ENCODE results near the gene ARHGAP36.

ARHGAP36 gene

GRCh38 chrX:131068945-131069719 is 11.0 kb downstream of the ARHGAP36 start:
- no peak for DNase-seq (ENCODE audit: low read depth)

GRCh38 chrX:131072871-131073571 is 14.9 kb downstream of the ARHGAP36 start:
- DNase-seq (ENCODE audit: low read depth): no peak

GRCh38 chrX:131073607-131074006 is 15.5 kb downstream of the ARHGAP36 start:
- no peak for DNase-seq (ENCODE audit: low read depth)

- DNase-seq (ENCODE audit: low read depth): no peak
Observed at GRCh38 chrX:131081772-131082740, 23.9 kb downstream of the ARHGAP36 start.

GRCh38 chrX:131083510-131084142 is 25.5 kb downstream of the ARHGAP36 start:
- no peak for DNase-seq (ENCODE audit: low read depth)

GRCh38 chrX:131084145-131084544 is 26.0 kb downstream of the ARHGAP36 start:
- no peak for DNase-seq (ENCODE audit: low read depth)

GRCh38 chrX:131136776-131137175 is 78.6 kb downstream of the ARHGAP36 start:
- DNase-seq (ENCODE audit: low read depth): no peak

GRCh38 chrX:131139072-131139471 is 80.9 kb downstream of the ARHGAP36 start:
- DNase-seq (ENCODE audit: low read depth): no peak
